Dendritic cell treated with granulocyte-macrophage colony-stimulating factor and Interleukin-4, amounts not matched to agents 40 ng/mL and 50 ng/mL, for 4 days (primary cell): ENCODE measurements around the gene SLC6A18.
"Not testable (repeated sequence)": the region's sequence is repeated elsewhere in the genome, so short reads cannot be mapped to it uniquely, and the experiment has no call there.

ENCODE experiments used
- H3K27ac Mint-ChIP-seq: one replicate; pipeline ENCODE4 v1.8.0; 2022; ENCODE audit warnings: mild to moderate bottlenecking, mixed read lengths
- H3K27me3 Mint-ChIP-seq: one replicate; pipeline ENCODE4 v1.8.0; 2022; ENCODE audit warnings: mild to moderate bottlenecking, mixed read lengths
- H3K36me3 Mint-ChIP-seq: one replicate; pipeline ENCODE4 v1.8.0; 2022; ENCODE audit warnings: low read depth, mixed read lengths
- H3K4me1 Mint-ChIP-seq: one replicate; pipeline ENCODE4 v1.8.0; 2022; ENCODE audit warnings: low read depth, mixed read lengths
- H3K4me3 Mint-ChIP-seq: one replicate; pipeline ENCODE4 v1.8.0; 2022; ENCODE audit warnings: mild to moderate bottlenecking, moderate library complexity, mixed read lengths
- H3K9me3 Mint-ChIP-seq: one replicate; pipeline ENCODE4 v1.8.0; 2022; ENCODE audit warnings: mixed read lengths
- intact Hi-C: fragments of 100-400 bp; cut with micrococcal nuclease; formaldehyde crosslinking; loops from one replicate; pipeline ENCODE4 v1.15.0; 2022

The SLC6A18 gene

GRCh38 chr5:1265461-1266455 is 40.6 kb downstream of the SLC6A18 start:
- H3K36me3 Mint-ChIP-seq, result no peaks in the 10 kb centered on the region
- no peaks in the 10 kb centered on the region for H3K4me1 Mint-ChIP-seq

GRCh38 chr5:1266791-1267190 is 41.6 kb downstream of the SLC6A18 start:
- no peaks in the 10 kb centered on the region for H3K36me3 Mint-ChIP-seq
- H3K27me3 Mint-ChIP-seq, result no peaks in the 10 kb centered on the region
- no peaks in the 10 kb centered on the region for H3K4me1 Mint-ChIP-seq
- intact Hi-C loops, result no loop called here
- no peak overlapping the region for H3K27ac Mint-ChIP-seq
- H3K9me3 Mint-ChIP-seq, result peaks cover 21% of the 10 kb centered on the region
- H3K4me3 Mint-ChIP-seq, result no peak overlapping the region

More at GRCh38 chr5:1265461-1266455, 40.6 kb downstream of the SLC6A18 start:
- no peak overlapping the region for H3K4me3 Mint-ChIP-seq
- intact Hi-C loops, result no loop called here
- no peaks in the 10 kb centered on the region for H3K27me3 Mint-ChIP-seq
- peaks cover 24% of the 10 kb centered on the region for H3K9me3 Mint-ChIP-seq
- H3K27ac Mint-ChIP-seq, result no peak overlapping the region

- H3K4me1 Mint-ChIP-seq, H3K4me3 Mint-ChIP-seq, H3K27ac Mint-ChIP-seq, intact Hi-C loops, H3K27me3 Mint-ChIP-seq, H3K36me3 Mint-ChIP-seq: not testable (repeated sequence)
- peaks cover 14% of the 10 kb centered on the region for H3K9me3 Mint-ChIP-seq
Measured at GRCh38 chr5:1267464-1267863, 42.3 kb downstream of the SLC6A18 start.

- peaks cover 8% of the 10 kb centered on the region for H3K9me3 Mint-ChIP-seq
- H3K4me1 Mint-ChIP-seq, result no peaks in the 10 kb centered on the region
- no peaks in the 10 kb centered on the region for H3K36me3 Mint-ChIP-seq
- H3K27ac Mint-ChIP-seq, result no peak overlapping the region
- intact Hi-C loops, result no loop called here
- H3K4me3 Mint-ChIP-seq, result no peak overlapping the region
- no peaks in the 10 kb centered on the region for H3K27me3 Mint-ChIP-seq
Measured at GRCh38 chr5:1268056-1268455, 42.9 kb downstream of the SLC6A18 start.

- Mint-ChIP-seq H3K36me3 (no peaks in the 10 kb centered on the region), H3K4me1 (no peaks in the 10 kb centered on the region), H3K4me3 (no peak overlapping the region), H3K9me3 (peaks cover 6% of the 10 kb centered on the region), H3K27me3 (no peaks in the 10 kb centered on the region), H3K27ac (no peak overlapping the region)
- intact Hi-C loops, result no loop called here
Measured at GRCh38 chr5:1268666-1269065, 43.5 kb downstream of the SLC6A18 start.

- Mint-ChIP-seq H3K4me1 (no peaks in the 10 kb centered on the region), H3K36me3 (no peaks in the 10 kb centered on the region), H3K4me3 (no peak overlapping the region), H3K27me3 (no peaks in the 10 kb centered on the region), H3K9me3 (no peaks in the 10 kb centered on the region), H3K27ac (no peak overlapping the region)
- intact Hi-C loops, result no loop called here
Measured at GRCh38 chr5:1270426-1270825, 45.2 kb downstream of the SLC6A18 start.

GRCh38 chr5:1270933-1271914 is 46.0 kb downstream of the SLC6A18 start:
- H3K27ac Mint-ChIP-seq, result no peak overlapping the region
- H3K4me1 Mint-ChIP-seq, result no peaks in the 10 kb centered on the region
- H3K36me3 Mint-ChIP-seq, result no peaks in the 10 kb centered on the region
- H3K9me3 Mint-ChIP-seq, result no peaks in the 10 kb centered on the region
- H3K4me3 Mint-ChIP-seq, result no peak overlapping the region
- intact Hi-C loops, result no loop called here
- H3K27me3 Mint-ChIP-seq, result no peaks in the 10 kb centered on the region

- no peak overlapping the region for H3K4me3 Mint-ChIP-seq
- H3K27ac Mint-ChIP-seq, result no peak overlapping the region
- intact Hi-C loops, result no loop called here
- no peaks in the 10 kb centered on the region for H3K27me3 Mint-ChIP-seq
- no peaks in the 10 kb centered on the region for H3K36me3 Mint-ChIP-seq
- peaks cover 2% of the 10 kb centered on the region for H3K9me3 Mint-ChIP-seq
- H3K4me1 Mint-ChIP-seq, result no peaks in the 10 kb centered on the region
Measured at GRCh38 chr5:1272201-1272600, 47.0 kb downstream of the SLC6A18 start.

- Mint-ChIP-seq H3K9me3 (peaks cover 17% of the 10 kb centered on the region), H3K36me3 (no peaks in the 10 kb centered on the region), H3K4me3 (no peak overlapping the region), H3K4me1 (no peaks in the 10 kb centered on the region), H3K27ac (no peak overlapping the region), H3K27me3 (no peaks in the 10 kb centered on the region)
- intact Hi-C loops, result no loop called here
Measured at GRCh38 chr5:1273745-1274144, 48.6 kb downstream of the SLC6A18 start.

- H3K9me3 Mint-ChIP-seq, result peaks cover 21% of the 10 kb centered on the region
- no peaks in the 10 kb centered on the region for H3K27me3 Mint-ChIP-seq
- no peaks in the 10 kb centered on the region for H3K4me1 Mint-ChIP-seq
- no peak overlapping the region for H3K27ac Mint-ChIP-seq
- H3K36me3 Mint-ChIP-seq, result no peaks in the 10 kb centered on the region
- intact Hi-C loops, result no loop called here
- H3K4me3 Mint-ChIP-seq, result no peak overlapping the region
Measured at GRCh38 chr5:1274471-1274870, 49.3 kb downstream of the SLC6A18 start.

- H3K27me3 Mint-ChIP-seq, intact Hi-C loops, H3K36me3 Mint-ChIP-seq, H3K4me1 Mint-ChIP-seq, H3K27ac Mint-ChIP-seq, H3K4me3 Mint-ChIP-seq: not testable (repeated sequence)
- H3K9me3 Mint-ChIP-seq, result peaks cover 21% of the 10 kb centered on the region
Measured at GRCh38 chr5:1275397-1276391, 50.5 kb downstream of the SLC6A18 start.

GRCh38 chr5:1276930-1277329 is 51.7 kb downstream of the SLC6A18 start:
- H3K9me3 Mint-ChIP-seq, result peaks cover 21% of the 10 kb centered on the region
- intact Hi-C loops, result no loop called here
- H3K36me3 Mint-ChIP-seq, result no peaks in the 10 kb centered on the region
- no peak overlapping the region for H3K27ac Mint-ChIP-seq
- no peaks in the 10 kb centered on the region for H3K4me1 Mint-ChIP-seq
- H3K27me3 Mint-ChIP-seq, result no peaks in the 10 kb centered on the region
- no peak overlapping the region for H3K4me3 Mint-ChIP-seq

- Mint-ChIP-seq H3K4me3 (no peak overlapping the region), H3K9me3 (peaks cover 21% of the 10 kb centered on the region), H3K4me1 (no peaks in the 10 kb centered on the region), H3K36me3 (no peaks in the 10 kb centered on the region), H3K27ac (no peak overlapping the region), H3K27me3 (no peaks in the 10 kb centered on the region)
- intact Hi-C loops, result no loop called here
Measured at GRCh38 chr5:1277331-1277730, 52.1 kb downstream of the SLC6A18 start.
